PC-3 (cell line): ENCODE data around the gene WFDC1.

ENCODE experiments used
- EZH2 ChIP-seq: fragments of 300-600 bp; sonication (generic); IDR thresholded peaks from one replicate; pipeline ENCODE4 v1.6.1; 2017; ENCODE audit warnings: antibody characterized with exemption, mild to moderate bottlenecking, low read length; ENCODE audit not compliant: unreplicated experiment
- EZH2phosphoT487 ChIP-seq: fragments of 300-600 bp; sonication (generic); IDR thresholded peaks from 2 replicates; pipeline ENCODE4 v1.6.1; 2018; ENCODE audit warnings: mild to moderate bottlenecking, antibody characterized with exemption, low read length, borderline replicate concordance
- TF ChIP-seq, protein P1 (sequence below): fragments of 300-600 bp; sonication (generic); conservative IDR thresholded peaks from 2 replicates; pipeline ENCODE4 v1.5.1; 2017; ENCODE audit warnings: antibody characterized with exemption, low read depth, mild to moderate bottlenecking, low read length

DNA sequence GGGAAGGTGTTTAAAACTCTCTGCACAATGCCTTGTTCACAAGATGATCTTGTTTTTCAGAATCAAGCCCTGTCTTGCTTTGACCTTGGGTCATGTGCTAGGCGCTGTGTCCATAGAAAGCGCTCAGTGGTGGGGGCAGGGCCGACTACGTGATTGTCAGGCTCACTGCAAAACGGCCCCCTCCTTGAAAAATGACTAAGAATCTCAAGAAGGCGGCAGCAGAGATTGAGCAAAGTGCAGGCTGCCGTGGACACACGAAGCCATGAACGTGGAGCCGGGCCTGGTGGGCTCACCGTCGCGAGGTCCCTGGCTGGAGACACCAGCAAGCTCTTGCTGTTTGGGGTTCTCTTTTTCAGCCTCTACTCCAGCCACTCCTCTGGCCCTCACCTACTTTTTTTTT, 83.9 kb downstream of the WFDC1 start:
- TF ChIP-seq, protein P1, sequence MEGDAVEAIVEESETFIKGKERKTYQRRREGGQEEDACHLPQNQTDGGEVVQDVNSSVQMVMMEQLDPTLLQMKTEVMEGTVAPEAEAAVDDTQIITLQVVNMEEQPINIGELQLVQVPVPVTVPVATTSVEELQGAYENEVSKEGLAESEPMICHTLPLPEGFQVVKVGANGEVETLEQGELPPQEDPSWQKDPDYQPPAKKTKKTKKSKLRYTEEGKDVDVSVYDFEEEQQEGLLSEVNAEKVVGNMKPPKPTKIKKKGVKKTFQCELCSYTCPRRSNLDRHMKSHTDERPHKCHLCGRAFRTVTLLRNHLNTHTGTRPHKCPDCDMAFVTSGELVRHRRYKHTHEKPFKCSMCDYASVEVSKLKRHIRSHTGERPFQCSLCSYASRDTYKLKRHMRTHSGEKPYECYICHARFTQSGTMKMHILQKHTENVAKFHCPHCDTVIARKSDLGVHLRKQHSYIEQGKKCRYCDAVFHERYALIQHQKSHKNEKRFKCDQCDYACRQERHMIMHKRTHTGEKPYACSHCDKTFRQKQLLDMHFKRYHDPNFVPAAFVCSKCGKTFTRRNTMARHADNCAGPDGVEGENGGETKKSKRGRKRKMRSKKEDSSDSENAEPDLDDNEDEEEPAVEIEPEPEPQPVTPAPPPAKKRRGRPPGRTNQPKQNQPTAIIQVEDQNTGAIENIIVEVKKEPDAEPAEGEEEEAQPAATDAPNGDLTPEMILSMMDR, result no peak
- no peak for TF ChIP-seq EZH2phosphoT487
- no peak for TF ChIP-seq EZH2
